ENCODE data around the gene ZFPM1.

GRCh38 chr16:88461331-88462269 is 8.5 kb downstream of the ZFPM1 start:
- no peak for TF ChIP-seq CTCF (conservative IDR thresholded peaks at IDR 0.05; ENCODE audit: low read length)
- TF ChIP-seq EZH2phosphoT487 (IDR thresholded peaks at IDR 0.05; ENCODE audit: borderline replicate concordance, low read depth, low read length): no peak

All from OCI-LY7 (cell line).